NCI-H460 (cell line): Measurements from ENCODE around the gene NCS1. TPM values are rescaled to one million over a fixed set of nuclear protein-coding genes. Genes with fewer than 3 reads are reported as not detected.

ENCODE experiments used
- DNase-seq: peaks from one replicate; pipeline ENCODE4 v3.0.0-alpha.2; 2016; ENCODE audit warnings: low read depth; ENCODE audit errors: extremely low read depth
- total RNA-seq: library from RNA; depleted of rRNA; stranded (reverse); fragments of >200 nt; shearing (Covaris generic); gene quantifications from 2 replicates; pipeline ENCODE4 v1.2.3, GENCODE V29; 2014

NCS1 gene
- total RNA-seq, 1 experiment from 2014 or later: 42.3 TPM

DNA sequence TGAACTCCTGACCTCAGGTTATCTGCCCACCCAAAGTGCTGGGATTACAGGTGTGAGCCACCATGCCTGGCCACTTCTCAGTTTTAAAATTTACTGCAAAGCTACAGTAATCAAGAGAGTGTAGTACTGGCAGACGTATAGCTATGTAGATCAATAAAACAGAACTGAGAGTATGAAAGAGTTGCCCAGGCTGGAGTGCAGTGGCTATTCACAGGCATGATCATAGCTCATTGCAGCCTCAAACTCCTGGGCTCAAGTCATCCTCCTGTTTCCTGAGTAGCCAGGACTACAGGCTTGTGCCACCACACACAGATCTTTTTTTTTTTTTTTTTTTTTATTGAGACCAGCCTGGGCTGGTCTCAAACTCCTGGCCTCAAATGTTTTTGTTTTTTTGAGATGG lies 26.5 kb upstream of the NCS1 start:
- no peak for DNase-seq

DNA sequence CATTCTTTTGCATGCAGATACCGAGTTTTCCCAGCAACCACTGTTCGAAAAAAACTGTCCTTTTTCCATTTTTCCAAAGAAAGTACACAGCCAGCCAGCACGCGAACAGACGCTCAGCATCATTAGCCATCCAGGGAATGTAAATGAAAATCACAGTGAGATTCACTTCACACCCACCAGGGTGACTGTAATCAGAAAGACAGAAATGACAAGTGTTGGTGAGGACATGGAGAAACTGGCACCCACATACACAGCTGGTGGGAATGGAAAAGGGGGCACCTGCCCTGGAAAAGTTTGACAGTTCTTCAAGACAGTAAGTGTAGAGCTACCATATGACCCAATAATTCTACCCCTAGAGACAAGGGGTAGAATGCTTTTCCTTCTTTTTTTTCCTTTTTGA lies 25.0 kb upstream of the NCS1 start:
- no peak for DNase-seq

DNA sequence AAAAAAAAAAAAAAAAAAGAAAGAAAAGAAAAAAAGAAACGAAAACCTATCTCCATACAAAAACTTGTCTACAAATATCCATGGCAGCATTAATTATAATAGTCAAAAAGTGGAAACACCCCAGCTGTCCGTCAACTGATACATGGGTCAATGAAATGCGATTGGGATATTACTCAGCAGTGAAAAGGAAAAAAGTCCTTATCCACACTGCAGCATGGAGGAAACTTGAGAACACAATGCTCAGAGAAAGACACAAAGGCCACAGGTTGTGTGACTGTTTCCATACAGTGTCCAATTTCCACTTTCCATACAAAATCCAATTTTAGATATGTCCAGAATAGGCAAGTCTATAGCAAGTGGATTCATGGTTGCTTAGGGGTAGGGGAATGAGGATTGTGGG lies 24.3 kb upstream of the NCS1 start:
- DNase-seq: no peak

DNA sequence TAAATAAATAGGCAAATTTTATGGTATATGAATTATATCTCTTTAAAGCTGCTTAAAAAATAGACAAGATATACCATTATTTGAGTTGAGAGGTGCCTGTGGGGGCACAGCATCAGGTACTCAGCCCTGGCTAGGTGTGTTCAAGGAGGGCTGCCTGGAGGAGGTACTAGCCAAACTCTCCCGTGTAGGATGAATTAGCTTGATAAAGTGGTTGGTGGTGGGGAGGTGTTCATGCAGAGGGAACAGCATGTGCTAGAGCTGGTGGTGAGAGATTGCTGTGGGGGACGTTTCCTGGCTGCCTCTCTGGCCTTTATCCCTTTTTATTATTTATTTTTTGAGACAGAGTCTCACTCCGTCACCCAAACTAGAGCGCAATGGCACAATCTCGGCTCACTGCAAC lies 23.2 kb upstream of the NCS1 start:
- DNase-seq: no peak

DNA sequence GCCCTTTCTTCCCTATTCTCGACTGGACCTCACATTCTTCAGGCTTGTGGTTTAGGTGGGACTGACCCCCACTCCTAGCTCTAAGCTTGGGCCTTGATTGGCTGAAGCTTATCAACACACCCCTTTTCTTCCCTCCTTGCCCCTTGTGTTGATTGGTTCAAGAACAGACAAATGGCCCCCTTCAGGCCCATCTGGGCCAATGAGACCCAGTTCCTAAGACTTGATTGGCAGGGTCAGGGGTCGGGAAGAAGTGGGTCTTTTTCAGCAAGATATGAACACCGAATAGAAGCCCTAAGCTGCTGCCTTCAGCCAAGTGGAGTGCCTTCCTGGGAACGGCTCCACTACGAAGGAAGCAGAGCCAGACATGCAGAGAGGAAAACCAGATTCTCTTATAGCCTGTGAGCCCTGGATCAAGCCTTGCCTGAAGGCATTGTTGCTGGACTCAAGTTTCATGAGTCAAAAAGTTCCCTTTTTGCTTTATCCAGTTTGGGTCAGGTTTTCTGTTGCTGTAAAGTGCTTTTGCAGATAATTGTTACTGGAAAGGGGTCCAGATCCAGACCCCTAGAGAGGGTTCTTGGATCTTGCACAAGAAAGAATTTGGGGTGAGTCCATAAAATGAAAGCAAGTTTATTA lies 22.4 kb upstream of the NCS1 start:
- no peak for DNase-seq

DNA sequence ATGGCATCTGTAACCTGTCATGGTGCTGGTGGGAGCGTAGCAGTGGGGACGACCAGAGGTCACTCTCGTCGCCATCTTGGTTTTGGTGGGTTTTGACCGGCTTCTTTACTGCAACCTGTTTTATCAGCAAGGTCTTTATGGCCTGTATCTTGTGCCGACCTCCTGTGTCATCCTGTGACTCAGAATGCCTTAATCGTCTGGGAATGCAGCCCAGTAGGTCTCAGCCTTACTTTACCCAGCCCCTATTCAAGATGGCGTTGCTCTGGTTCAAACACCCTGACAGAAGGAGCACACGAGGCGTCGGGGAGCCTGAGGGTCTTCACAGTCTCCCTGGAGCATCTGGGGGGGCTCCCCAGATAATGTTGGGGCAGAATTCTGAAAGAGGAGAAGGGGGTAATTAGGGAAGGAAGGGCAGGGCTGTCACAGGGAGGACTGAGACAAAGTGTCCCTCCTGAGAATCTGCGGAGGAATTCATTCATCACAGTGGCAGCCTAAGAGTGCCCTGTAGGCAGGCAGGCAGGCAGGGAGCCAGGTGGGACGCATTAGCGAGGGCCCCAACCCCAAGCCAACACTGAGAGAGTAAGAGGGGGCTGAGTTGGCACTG lies 21.3 kb upstream of the NCS1 start:
- DNase-seq: no peak

DNA sequence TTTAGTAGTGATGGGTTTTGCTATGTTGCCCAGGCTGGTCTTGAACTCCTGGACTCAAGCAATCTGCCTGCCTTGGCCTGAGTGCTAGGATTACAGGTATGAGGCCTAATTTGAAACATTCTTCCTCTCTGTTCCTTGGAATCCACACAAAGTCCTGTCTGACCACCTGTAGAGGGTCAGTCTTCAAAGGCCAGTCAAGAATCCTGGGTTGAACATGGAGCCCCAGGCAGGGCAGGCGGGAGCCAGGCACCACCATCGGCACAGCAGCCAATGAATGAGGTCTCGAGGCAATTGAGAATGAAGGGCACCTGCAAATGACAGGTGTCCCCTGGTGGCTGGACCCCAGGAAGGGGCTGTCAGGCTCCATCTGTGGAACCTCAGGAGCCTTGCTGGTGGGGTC lies 17.4 kb upstream of the NCS1 start:
- no peak for DNase-seq

DNA sequence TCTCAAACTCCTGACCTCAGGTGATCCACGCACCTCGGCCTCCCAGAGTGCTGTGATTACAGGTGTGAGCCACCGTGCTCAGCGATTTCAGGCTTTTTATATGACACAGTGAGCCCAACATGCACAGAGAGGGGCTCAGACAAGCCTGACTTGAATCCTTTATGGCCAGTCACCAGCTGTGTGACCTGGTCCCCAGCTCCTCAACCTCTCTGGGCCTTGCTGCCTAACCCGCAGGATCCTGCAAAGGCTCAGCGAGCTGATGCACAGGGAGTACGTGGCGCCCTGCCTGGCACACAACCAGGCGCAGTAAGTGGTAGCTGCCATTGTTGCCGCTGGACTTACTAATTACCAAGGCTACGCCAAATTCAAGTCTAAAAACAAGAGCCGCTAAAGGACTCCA lies 16.6 kb upstream of the NCS1 start:
- DNase-seq: no peak

DNA sequence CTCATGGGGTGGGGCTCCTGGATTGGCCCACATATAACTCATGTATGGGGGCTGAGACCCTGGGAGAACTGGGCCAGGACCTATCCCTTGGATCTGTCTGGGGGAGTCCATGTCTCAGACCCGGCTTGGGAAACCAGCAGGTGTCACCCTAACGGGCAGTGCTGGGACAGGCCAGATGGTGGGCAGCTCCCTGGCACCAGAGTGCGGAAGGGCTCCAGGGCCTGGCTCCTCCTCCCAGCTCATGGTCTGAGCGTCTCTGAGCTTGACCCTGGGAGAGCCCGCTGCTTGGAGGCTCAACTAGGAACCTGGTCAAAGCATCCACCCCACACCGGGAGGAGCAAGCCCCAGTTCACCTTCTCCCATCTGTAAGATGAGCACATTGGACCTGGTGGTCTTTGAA lies 15.5 kb upstream of the NCS1 start:
- no peak for DNase-seq

DNA sequence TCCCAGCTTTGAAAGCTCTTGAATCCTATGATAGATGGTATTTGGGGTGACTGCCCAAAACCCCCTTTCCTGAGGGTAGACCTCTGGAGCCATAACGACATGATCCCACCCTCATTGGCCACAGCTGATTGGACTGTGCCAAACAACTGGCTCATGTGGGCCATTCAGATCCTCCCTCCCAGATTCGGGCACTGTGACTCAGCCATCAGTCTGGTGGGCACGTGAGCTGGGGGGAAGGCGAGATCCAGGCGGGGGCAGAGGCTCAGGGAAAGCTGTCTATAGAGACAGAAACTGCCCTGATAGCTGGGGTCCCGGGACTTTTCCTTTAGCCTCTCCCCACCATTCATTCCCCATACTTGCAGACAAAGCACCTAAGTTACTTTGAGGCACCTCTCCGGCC lies 15.1 kb upstream of the NCS1 start:
- DNase-seq: no peak

DNA sequence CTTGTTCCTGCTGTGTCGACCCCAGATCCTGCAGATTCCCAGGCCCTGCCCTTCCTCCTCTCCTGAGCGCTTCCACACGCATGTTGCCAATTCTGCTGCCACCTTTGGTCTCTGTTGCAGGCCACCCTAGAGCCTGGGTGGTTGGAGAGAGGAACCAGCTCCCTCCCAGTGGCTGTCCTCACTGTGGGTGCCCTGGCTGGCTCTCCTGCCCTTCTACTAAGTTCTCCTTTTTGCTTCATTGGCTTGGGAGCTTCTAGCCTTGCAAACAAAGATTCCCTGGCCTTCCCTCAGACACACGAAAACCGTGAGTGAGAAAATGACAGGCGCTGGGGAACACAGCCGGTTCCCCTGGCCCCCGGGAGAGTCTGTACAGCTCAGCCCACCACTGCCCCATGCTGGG lies 14.2 kb upstream of the NCS1 start:
- no peak for DNase-seq

DNA sequence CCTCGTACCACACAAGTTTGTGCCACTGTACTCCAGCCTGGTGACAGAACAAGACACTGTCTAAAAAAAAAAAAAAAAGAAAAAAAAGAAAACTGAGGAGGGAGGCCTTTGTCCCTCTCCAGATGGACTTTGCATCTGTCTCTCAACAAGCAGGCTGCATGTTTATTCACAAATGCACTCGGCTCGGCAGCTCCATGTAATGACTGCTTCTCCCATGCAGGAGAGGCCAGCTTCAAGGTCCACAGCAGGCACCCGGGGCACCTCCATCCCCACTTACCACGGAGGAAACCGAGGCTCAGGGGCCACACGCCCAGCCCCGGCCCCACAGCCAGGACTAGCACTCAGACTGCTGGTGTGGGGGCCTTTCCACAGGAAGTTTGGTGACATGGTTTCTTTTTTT lies 13.1 kb upstream of the NCS1 start:
- no peak for DNase-seq

DNA sequence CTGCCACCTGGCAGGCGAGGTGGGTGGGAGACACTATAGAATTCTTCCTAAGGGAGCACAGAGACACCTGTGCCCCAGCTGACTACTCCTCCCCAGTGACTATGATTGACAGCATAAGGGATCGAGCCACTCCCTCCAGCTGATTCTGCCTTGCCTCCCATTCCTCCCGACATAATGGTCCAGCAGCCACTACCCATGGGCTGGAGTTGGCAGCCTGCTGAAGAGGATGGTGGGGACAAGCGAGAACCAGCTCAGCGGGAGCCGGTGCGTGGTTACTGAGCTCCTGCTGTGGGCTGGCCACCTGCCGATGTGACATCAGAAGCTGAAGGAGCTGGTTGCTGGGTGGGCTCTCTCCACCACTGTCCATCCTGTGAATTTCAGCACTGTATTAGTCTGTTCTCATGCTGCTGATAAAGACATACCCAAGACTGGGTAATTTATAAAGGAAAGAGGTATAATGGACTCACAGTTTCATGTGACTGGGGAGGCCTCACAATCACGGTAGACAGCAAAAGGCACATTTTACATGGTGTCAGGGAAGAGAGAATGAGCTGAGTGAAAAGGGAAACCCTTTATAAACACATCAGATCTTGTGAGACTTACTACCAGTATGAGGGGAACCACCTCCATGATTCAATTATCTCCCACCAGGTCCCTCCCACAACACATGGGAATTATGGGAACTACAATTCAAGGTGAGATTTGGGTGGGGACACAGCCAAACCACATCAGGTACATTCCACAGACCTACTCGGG lies 12.1 kb upstream of the NCS1 start:
- DNase-seq: no peak

DNA sequence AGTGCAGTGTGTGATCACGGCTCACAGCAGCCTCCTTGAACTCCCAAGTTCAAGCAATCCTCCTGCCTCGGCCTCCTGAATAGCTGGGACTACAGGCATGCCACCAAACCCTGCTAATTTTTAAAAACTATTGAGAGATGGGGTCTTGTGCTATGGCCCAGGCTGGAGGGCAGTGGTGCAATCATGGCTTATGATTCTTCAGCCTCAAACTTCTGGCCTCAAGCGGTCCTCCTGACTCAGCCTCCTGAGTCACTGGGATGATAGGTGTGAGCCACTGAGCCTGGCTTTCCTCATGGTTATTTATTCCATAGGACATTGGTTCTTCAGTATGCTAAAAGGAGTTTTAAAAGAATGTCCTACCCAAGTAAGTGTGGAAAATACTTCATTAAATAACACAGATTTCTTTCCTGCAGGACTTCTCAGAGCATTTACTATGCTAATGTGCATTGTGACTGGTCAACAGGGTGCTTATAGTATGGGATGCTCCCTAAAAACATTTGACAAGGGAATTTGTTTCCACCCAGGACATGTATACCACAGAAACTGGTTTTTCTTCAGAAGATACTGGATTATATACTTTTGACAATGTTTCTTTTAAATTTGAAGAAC lies 11.2 kb upstream of the NCS1 start:
- DNase-seq: no peak

DNA sequence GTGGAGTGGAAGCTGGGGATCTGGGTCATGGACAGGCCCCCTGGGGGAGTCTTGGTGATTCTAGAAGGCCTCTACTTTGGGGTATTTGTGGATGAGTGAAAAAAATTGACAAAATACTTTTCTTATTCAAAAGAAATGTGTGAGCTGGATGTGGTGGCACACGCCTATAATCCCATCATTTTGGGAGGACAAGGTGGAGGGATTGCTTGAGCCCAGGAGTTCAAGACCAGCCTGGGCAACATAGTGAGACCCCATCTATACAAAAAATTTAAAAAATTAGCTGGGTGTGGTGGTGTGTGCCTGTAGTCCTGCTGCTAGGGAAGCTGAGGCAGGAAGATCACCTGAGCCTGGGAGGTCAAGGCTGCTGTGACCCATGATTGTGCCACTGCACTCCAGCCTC lies 6.6 kb upstream of the NCS1 start:
- DNase-seq: no peak

DNA sequence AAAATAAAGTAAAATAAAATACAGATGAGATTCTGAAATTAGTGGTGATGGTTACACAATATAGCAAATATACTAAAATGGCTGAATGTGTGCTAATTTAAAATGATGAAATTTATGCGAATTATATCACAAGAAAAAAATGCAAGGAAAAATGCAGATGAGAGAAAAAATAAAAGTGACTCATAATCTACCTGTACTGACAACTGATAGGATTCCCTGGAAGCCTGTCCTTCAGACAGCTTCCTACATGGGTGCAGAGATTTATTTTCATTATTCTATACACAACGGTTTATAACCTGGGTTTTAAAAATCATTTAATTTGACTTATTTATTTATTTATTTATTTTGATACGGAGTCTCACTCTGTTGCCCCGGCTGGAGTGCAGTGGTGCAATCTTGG lies 5.8 kb upstream of the NCS1 start:
- DNase-seq: no peak

DNA sequence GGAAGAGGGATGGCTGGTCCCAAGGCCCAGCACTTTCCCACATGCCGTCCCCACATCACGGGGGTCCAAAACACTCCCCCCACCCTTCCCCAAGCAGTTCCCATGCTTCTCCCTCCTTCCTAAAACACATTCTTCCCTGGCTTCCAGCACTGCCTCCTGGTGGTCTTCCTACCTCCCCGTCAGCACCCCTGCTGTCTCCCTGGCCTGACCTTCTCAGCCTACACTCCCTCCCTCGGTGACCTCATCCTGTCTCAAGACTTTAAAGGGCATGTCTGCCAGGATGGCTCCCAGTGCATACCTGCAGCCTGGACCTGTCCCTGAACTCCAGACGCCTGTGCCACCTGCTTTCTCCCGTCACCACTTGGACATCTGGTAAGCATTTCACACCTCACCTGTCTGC lies 4.3 kb upstream of the NCS1 start:
- no peak for DNase-seq

DNA sequence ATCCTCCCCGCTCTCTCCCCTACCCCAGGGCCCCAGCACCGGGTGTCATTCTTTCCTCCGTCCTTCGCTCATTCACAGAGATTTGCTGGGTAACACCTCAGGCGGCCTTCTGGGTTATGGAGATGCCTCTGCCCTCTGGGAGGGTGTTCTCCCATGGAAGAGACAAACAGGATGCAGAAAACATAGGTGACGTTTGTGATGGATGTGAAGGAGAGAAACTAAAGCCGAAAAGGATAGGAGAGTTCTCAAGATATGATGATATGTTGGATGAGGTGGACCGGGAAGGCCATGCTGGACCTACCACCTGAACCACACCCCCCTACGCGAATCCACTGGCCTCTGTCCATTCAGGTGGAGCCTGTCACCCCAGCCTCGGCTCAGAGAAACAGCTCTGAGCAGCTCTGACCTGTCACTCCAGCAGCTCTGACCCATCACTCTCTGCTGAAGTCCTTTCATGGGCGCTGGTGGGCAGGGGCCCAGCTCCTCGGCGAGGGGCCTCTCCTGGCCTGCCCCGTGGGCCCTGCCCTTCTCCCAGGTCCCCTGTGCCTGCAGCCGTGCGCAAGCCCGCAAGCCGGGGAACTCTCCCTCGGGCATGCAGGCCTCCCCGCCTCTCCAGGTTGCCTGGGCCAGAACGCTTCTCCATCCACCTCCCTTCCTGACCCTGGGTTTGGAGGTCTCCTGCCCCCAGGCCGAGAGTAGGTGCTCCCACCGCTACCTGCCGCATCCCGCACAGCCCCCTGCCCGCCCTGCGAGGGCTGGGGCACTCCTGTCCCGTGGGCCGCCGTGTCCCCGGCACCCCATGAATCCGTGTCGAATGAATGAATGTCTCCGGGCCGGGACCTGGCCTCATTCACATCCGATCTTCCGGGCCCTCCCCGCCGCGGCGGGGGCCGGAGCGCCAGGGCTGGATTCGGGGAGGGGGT lies 717 bp upstream of the NCS1 start:
- no peak for DNase-seq

DNA sequence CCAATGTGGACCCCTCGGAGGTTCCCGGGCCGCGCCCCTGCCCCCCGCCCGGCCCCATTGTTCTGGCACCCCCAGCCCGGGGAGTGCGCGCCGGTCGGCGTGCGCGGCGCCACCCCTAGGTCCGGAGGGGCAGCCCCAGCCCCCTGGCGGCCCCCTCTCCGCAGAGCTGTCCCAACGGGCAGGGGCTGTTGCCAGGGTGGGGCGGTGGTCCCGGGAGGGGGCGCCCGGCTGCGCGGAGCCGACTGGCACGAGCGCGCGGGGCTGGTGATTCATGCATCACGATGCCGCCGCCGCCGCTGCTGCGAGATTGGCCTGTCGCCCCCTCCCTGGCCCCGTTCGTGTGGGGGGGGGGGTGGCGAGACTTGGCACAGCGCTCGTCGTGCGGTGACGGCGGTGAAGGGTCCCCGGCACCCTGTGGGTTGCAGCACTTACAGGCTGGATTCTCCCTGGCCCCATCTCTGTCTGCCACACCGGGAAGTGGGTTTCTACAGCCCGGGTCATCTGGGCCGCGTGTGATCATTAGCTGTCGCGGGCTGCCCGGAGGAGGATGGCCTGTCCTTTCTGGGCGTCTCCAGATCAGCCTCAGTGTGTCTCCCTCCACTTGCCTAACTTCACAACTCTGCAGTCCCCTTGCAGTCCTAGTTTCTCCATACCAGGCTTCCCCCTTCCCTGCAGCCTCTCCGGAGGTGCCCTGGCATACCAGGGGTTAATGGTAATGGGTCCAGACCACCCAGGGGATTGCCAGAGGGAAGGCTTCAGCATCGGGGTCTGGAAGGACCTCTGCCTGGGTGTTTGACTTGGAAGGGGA lies 858 bp downstream of the NCS1 start:
- DNase-seq: no peak

DNA sequence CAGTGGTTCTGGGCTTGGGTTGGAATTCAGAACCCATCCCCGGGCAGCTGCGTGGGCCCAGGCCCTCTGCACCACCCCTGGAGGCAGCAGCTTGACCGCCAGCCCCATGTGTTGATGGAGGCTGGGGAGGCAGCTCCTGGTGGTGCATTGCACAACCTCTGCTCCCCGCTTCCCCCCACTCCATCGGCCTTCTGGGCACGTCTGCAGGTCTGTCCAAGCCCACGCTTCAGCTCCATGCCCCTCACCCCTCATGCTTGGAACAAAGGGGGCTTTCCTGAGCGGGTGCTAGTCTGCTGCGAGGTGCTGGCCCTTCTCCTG lies 1.4 kb downstream of the NCS1 start:
- DNase-seq: no peak
